HG03442 (cell line): ENCODE measurements around the gene BHLHE23.
"Not testable (repeated sequence)": the region's sequence is repeated elsewhere in the genome, so short reads cannot be mapped to it uniquely, and the experiment has no call there.

Experiments
- ATAC-seq: cut with Tn5 transposase; IDR thresholded peaks from one replicate; pipeline ENCODE4 v1.9.1; 2021; ENCODE audit warnings: mild to moderate bottlenecking, moderate library complexity; ENCODE audit not compliant: unreplicated experiment

Gene BHLHE23

DNA sequence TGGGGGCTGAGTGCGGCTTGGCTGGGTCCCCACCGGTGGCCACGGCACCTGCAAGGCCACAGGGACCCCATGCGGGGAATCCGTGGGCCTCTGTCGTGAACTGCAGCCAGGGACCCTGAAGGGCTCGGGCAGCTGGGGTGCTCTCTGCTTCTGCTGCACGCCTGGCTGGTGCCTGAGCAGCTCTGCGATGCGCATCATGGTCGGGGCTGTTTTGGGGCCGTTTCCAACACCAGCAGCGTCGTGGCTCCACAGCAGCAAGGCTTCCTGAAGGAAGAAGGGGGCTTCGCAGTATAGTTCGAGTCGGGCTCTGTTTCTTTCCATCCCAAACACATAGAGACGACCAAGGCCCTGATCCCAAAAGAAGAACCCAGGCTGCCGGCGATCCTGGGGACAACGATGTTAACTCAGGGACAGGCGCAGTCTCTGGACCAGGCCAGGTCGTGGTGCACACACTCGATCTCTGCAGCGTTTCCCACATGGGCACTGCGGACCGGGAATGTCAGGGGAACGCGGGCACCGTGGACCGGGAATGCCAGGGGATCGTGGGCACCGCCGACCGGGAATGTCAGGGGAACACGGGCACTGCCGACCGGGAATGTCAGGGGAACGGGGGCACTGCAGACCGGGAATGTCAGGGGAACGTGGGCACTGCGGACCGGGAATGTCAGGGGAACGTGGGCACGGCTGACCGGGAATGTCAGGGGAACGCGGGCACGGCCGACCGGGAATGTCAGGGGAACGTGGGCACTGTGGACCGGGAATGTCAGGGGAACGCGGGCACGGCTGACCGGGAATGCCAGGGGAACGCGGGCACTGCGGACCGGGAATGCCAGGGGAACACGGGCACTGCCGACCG, 36.8 kb upstream of the BHLHE23 start:
- ATAC-seq = no peak

DNA sequence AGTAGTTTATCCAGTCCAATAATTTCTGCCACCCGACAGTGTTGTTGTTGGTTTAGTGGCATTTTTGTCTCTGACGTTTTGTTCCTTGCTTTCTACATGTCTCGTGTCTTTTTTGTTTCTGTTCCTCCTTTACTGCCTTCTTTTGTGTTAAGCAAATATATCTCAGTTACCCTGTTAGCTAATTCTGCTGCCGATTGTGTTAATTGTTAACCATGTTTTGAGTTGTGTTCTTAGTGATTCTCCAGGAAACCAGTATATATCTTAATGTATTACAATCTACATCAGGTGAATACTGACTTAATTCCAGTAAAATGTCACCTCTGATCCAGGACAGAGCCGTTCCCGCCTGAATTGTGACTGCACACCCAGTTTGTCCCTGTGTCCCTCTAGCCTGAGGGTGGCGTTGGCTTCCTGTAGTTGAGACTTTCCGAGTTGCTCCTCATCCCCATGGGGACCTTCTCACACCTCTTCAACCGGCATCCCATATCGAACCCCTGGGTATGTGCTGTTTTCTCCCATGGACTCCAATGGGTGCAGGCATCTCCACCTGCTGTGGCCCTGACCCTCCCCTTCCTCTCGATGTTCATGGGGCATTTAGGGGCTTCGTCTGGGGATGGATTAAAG, 35.8 kb upstream of the BHLHE23 start:
- ATAC-seq = no peak

- no peak for ATAC-seq
These were observed 35.0 kb upstream of the BHLHE23 start for GRCh38 chr20:63041776-63042175.

DNA sequence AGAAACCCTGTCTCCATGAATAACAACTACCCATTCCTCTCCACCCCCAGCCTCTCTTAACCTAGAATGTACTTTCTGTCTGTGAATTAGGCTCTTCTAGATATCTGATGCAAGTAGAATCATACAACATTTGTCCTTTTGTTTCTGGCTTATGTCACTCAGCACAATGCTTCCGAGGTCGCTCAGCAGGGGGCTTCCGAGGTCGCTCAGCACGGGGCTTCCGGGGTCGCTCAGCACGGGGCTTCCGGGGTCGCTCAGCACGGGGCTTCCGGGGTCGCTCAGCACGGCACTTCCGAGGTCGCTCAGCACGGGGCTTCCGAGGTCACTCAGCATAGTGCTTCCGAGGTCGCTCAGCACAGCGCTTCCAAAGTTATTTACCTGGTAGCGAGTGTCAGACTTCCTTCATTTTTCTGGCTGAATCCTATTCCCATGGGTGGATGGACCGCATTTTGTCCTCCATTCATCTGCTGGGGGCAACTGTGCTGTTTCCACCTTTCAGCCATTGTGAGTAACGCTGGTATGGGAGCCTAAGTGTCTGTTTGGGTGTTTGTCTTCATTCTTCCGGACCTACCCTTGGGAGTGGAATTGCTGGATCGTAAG, 31.0 kb upstream of the BHLHE23 start:
- ATAC-seq = no peak

DNA sequence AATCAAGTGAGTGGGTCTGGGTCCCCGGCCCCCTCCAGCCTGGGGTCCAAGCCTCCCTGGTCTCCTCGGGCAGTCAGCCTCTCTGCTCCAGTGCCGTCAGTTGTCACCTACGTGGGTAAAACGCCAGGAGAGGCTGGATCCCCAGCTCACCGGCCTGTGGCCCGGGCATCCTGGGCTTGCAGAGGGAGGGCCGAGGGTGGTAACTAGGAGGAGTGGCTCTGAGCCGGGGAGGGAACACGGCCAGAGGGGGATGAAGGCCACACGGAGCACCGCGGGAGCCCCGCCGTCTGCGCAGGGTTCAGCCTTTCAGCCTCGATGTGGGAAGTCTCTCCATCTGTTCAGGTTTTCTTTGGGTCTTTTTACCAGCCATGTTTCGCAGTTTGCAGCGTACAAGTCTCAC, 29.5 kb upstream of the BHLHE23 start:
- no peak for ATAC-seq

DNA sequence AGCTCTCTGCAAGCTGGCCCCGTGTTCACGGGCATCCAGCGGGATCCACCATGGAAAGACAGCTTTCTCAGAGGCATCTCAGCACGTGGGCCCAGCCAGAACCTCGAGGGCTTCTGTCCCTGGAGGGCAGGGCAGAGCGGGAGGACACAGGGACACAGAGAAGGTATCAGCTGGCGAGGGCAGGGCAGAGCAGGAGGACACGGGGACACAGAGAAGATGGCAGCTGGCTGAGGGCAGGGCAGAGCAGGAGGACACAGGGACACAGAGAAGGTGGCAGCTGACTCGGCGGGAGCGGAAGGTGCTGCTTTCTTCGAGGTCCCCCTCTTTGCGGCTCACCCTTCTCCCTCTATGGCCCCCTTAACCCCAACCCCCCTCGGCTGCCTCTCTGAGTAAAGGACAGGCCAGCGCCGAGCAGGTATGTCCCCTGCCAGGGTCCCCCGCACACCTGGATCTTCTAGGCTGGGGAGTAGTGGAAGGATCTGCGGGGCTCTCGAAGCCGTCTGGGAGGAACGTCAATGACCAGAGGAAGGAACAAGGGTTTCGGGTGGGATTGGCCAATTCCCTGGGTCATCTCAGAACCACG, 28.9 kb upstream of the BHLHE23 start:
- no peak for ATAC-seq

- ATAC-seq = not testable (repeated sequence)
These were observed 28.2 kb upstream of the BHLHE23 start for GRCh38 chr20:63034710-63035602.

- no peak for ATAC-seq
These were observed 27.3 kb upstream of the BHLHE23 start for GRCh38 chr20:63033794-63034709.

DNA sequence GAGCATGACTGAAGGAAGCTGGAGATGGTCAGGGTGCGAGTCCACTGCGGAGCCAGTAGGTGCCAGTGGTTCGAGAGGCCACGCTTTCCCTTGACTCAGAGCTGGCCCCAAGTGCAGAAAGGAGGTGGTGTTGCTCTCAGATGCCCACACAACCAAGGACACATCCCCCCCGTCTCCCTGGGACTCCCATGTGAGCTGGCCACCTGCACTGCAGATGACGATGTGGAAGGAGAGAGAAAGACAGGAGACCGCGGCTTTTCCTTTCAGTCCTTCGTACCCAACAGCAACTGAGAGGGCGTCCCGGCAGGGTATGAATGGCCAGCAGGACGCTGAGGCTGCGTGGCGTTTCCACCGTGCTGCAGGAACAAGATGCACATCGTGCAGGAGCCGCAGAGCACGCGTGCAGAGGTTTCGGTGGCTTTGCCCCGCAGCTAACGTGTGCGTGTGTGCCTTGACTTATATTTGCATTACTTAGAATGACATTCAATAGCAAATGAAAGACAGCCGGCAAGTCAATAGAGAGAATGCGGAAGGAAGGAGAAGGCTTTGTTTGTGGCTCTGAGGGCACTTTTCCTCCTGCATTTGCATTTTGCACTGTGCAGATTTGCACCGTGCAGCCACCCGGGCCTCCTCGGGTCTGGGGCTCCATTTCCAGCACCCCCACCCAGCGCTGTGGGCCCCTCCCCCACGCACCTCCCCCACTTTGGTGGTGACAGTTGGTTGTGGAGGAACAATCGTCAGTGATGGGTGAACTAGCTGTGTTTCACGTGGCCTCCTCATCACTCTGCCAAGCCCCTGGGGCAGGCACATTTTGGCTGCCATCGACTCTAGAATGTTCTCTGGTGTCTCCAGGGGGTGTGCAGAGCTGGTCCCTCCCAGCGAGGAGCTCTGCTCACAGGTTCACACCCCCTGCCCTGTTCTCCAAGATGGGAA, 26.4 kb upstream of the BHLHE23 start:
- no peak for ATAC-seq

DNA sequence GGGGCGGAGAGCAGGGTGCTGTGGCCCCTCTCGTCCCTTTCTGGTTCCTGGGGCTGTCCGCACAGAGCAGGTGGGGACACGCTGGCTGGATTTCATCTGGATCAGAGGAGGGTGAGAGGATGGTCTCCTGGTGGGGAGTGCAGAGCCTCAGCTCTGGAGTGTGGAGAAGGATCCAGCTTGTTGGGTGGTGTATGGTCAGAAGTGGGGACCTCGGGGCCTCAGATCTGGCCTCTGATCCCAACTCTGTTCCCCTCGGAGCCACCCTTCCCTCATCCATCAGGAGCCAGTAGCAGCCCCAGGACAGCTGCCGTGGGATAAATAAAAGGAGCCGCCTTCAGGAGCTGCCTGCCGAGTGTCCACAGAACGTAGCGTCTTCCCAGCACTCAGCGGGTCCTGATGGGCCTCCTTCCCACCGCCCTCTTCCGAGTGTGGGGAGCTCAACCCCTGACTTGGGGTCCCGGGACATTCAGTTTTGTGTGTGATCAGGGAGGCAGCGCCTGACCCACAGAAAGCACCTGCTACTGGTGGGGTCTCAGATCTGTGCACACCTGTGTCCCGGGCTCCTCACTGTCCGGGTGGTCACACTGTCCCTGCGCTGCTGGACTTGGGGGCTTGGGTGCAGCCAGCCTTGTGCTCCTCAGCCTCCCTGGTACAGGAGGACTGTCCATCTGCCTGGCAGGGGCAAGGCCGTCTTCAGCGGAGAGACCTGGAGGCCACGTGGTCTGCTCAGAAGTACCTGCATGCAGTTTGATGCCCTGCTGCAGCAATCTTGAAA, 25.4 kb upstream of the BHLHE23 start:
- ATAC-seq = no peak

GRCh38 chr20:63031251-63032014, 24.7 kb upstream of the BHLHE23 start:
- no peak for ATAC-seq

GRCh38 chr20:63029358-63030121, 22.8 kb upstream of the BHLHE23 start:
- ATAC-seq = no peak

DNA sequence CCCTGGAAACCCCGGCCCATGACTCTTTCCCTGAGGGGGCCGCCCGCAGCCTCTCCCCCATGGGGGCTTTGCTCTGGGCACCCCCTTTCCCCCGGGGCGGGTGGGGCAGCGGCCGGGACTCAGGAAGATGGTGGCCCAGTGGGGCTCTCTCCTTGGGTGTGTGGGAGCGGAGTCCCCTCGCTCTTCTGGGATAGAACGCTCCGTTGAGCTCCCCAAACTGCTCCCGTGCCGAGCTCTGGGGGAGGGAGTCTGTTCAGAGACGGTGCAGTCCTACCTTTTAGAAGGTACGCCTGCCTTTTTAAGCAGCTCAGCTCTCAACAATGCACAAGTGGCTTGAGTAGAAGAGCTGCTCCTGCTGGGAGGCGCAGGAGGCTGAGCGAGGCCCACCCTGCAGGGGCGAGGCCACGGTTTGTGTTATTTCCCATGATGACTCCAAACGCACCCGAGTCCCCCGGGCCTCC, 21.7 kb upstream of the BHLHE23 start:
- ATAC-seq = no peak

GRCh38 chr20:63027922-63028389, 21.2 kb upstream of the BHLHE23 start:
- ATAC-seq = no peak

DNA sequence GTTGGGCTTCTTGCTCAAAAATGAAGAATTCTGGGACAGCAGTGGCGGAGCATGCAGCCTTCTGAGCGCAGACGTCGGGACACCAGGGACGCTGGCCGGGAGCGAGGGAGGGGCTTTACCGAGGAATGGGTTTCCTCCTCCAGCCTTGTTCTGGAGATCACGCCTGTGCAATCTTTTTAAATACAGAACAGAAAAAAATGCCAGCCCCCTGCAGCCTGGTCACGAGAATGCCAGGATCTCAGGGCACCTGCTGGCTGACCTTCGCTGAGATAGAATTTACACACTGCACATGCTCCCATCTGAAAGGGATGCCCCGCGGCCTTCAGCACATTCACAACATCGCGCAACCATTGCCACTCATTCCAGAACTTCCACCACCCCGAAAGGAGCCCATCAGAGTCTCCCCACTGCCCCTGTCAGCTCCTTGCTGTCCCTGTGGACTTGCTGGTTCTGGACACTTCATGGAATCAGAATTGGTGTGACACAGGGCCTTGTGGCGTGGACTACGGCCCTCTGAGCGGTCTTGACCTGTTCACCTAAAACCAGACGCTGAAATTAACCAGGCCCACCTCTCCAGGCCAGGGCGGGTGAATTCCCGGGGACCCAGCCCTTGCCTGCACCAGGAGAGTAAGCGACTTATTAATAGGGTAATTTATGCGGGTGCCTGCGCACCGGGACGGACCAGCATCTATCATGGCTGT, 20.6 kb upstream of the BHLHE23 start:
- ATAC-seq = no peak
